NB4 (cell line): ENCODE measurements around the gene AP3M1.

Experiments used
- DNase-seq: peaks from one replicate; pipeline ENCODE4 v3.0.0; 2010; ENCODE audit warnings: low read depth
- H3K4me3 ChIP-seq: one replicate; pipeline ENCODE4 v1.5.1; 2011; ENCODE audit warnings: mild to moderate bottlenecking, low read depth, low read length, moderate library complexity
- CTCF ChIP-seq: IDR thresholded peaks from one replicate; pipeline ENCODE4 v1.5.1; 2012; ENCODE audit warnings: low read depth, low read length
- MAX ChIP-seq: IDR thresholded peaks from 2 replicates; pipeline ENCODE4 v1.6.1; 2011; ENCODE audit warnings: low read depth, low read length
- MYC ChIP-seq: IDR thresholded peaks from 2 replicates; pipeline ENCODE4 v1.6.1; 2011; ENCODE audit warnings: low read depth, low read length
- POLR2A ChIP-seq: IDR thresholded peaks from 2 replicates; pipeline ENCODE4 v1.6.1; 2011; ENCODE audit warnings: mild to moderate bottlenecking; ENCODE audit not compliant: insufficient read length; ENCODE audit errors: extremely low read depth

AP3M1 gene

GRCh38 chr10:74099420-74099819 lies 51.2 kb downstream of the AP3M1 start:
- DNase-seq: no peak
- H3K4me3 ChIP-seq: no peak overlapping the region
- no peak for TF ChIP-seq POLR2A
- no peak for TF ChIP-seq CTCF
- TF ChIP-seq MAX: no peak
- no peak for TF ChIP-seq MYC

GRCh38 chr10:74097776-74098175 lies 52.9 kb downstream of the AP3M1 start:
- no peak overlapping the region for H3K4me3 ChIP-seq
- DNase-seq: no peak
- TF ChIP-seq POLR2A (no peak), MAX (no peak), MYC (no peak), CTCF (no peak)

DNA sequence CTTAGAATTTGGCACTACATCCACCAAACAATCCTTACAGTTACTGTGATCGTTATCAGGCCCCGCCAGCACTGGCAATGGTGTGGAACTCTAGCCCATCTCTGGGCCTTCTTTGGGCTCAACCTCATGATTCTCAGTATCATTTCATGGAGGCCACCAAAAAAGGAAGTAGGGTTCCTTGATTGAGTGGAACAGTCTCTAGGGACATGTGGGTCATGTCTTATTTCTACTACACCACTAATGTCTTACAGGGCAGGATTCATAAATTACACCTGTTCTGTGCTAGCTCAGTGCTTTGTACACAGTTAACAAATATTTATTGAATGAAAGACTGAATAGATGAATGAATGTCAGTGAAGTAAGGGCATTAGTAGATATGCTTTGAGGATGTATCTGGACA lies 53.9 kb downstream of the AP3M1 start:
- TF ChIP-seq POLR2A (no peak), MYC (no peak), MAX (no peak), CTCF (no peak)
- peak; percentile 78 for DNase-seq

DNA sequence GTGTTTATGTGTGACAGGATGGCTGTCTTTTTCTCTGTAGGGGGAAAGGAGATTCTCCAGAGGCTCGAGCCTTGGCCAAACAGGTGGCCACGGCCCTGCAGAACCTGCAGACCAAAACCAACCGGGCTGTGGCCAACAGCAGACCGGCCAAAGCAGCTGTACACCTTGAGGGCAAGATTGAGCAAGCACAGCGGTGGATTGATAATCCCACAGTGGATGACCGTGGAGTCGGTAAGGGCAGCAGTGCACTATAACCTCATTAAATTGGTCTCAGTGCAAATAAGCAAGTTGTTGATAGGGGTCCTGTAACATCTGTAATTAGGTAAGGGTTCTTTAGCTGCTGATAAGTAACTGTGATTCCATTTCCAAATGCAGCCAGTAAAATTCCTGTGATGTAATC lies 56.4 kb downstream of the AP3M1 start:
- no peak for TF ChIP-seq MYC
- no peak for TF ChIP-seq POLR2A
- TF ChIP-seq CTCF: no peak
- no peak for TF ChIP-seq MAX
- H3K4me3 ChIP-seq: no peak overlapping the region
- DNase-seq: no peak

More for the DNA sequence above, 53.9 kb downstream of the AP3M1 start:
- no peak overlapping the region for H3K4me3 ChIP-seq

GRCh38 chr10:74093530-74094164 lies 57.0 kb downstream of the AP3M1 start:
- H3K4me3 ChIP-seq: no peak overlapping the region
- TF ChIP-seq POLR2A (no peak), MYC (no peak), CTCF (no peak), MAX (no peak)
- peak; percentile 15 for DNase-seq

DNA sequence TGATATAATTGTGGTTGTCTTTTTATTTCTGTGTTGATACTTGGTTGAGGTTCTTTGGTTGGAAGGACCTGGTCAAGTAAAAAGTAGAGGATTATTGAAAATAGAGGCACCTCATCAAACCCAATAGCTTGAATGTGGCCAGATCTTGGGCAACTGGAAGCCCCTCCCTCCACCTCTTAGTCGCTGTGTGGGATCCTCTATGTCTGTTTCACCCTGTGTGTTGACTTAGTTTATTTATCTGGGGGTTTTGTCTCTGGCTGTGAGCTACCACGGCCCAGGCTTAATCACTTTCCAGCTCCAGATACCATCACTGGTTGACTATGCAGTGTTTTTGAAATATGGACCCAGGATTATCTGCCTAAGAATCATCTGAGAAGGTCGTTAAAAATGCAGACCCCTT lies 58.3 kb downstream of the AP3M1 start:
- TF ChIP-seq MAX (no peak), CTCF (no peak), POLR2A (no peak), MYC (no peak)
- no peak for DNase-seq
- H3K4me3 ChIP-seq: no peak overlapping the region
